Breast epithelium (tissue), 4 donors: ENCODE data around the gene POLG. TPM values are rescaled to one million over a fixed set of nuclear protein-coding genes. Genes with fewer than 3 reads are reported as not detected.
"Not testable (repeated sequence)": the region's sequence is repeated elsewhere in the genome, so short reads cannot be mapped to it uniquely, and the experiment has no call there.

Experiments used
- DNase-seq, 2 donors: peaks; one replicate each; pipeline ENCODE4 v3.0.0-alpha.2; 2019; ENCODE audit warnings: low spot score in 2 of 2
- H3K27ac ChIP-seq, 2 donors: fragments of 200-600 bp; sonication (generic) in 1 of 2; one replicate each; pipeline ENCODE4 v1.5.1; 2016 to 2019; ENCODE audit warnings: mild to moderate bottlenecking in 1 of 2
- H3K27me3 ChIP-seq, 2 donors: fragments of 200-600 bp; sonication (generic) in 1 of 2; one replicate each; pipeline versions ENCODE4 v1.5.1 to v1.6.0; 2017 to 2019; ENCODE audit warnings: control low read depth in 1 of 2, mild to moderate bottlenecking in 1 of 2
- H3K36me3 ChIP-seq: fragments of 200-600 bp; one replicate; pipeline ENCODE4 v1.5.1; 2019
- H3K4me1 ChIP-seq, 2 donors: fragments of 200-600 bp; sonication (generic); one replicate each; pipeline ENCODE4 v1.5.1; 2016 to 2019; ENCODE audit warnings: control low read depth in 1 of 2
- H3K4me3 ChIP-seq, 3 donors: fragments of 200-600 bp; sonication (generic); 1 replicate in 2 of 3; 2 replicates in 1 of 3; pipeline ENCODE4 v1.5.1; 2016 to 2019; ENCODE audit warnings: mild to moderate bottlenecking in 3 of 3, moderate library complexity in 2 of 3
- H3K9me3 ChIP-seq, 2 donors: fragments of 200-600 bp; sonication (generic) in 1 of 2; one replicate each; pipeline ENCODE4 v1.5.1; 2016 to 2019; ENCODE audit warnings: control low read depth in 1 of 2
- POLR2A ChIP-seq: fragments of 450-650 bp; IDR thresholded peaks from one replicate; pipeline ENCODE4 v1.6.1; 2016; ENCODE audit warnings: antibody characterized with exemption, mild to moderate bottlenecking, moderate library complexity
- POLR2AphosphoS5 ChIP-seq, 3 donors: sonication (generic); formaldehyde crosslinking; IDR thresholded peaks; one replicate each; pipeline ENCODE4 v1.6.1; 2017; ENCODE audit warnings: antibody characterized with exemption in 3 of 3
- intact Hi-C: fragments of 100-400 bp; cut with DNase I; formaldehyde crosslinking; loops from one replicate; pipeline ENCODE4 v1.15.1; 2023; ENCODE audit warnings: low total_unique reads
- total RNA-seq, 3 donors: library from RNA; depleted of rRNA; stranded (reverse); fragments of >200 nt; gene quantifications; one replicate each; pipeline ENCODE4 v1.1.0, GENCODE V29; 2016
- TF ChIP-seq, protein P1 (sequence below), 3 donors: fragments of 450-650 bp; IDR thresholded peaks; one replicate each; pipeline ENCODE4 v1.5.1; 2016 to 2017; ENCODE audit warnings: antibody characterized with exemption in 3 of 3, mild to moderate bottlenecking in 3 of 3, moderate library complexity in 3 of 3

POLG gene
- total RNA-seq, 3 donors from 2014 or later = 50.6 to 59.6 (median 53.3) TPM

DNA sequence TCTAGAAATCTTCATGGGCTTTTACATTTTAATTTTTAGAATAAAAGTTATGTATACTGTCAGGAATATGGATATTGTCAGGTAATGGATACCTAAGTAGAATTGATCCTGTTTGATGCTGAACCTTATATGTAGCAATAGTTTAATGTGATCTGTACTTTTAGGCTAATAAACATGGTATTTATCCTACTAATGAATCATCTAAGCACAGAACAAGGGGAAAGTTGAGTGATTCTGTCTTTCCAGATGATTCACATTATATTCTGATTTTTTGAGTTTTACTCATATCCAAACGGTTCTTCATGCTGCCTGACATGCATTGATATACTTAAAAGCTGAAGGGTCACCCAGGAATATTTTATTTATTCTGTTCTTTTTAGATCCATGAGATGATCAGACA is 56.3 kb downstream of the POLG start:
- Histone ChIP-seq H3K4me3 (no peak overlapping the region), H3K4me1 (no peaks in the 10 kb centered on the region), H3K36me3 (no peaks in the 10 kb centered on the region), H3K27me3 (no peaks in the 10 kb centered on the region), H3K27ac (no peak overlapping the region), H3K9me3 (no peaks in the 10 kb centered on the region)
- intact Hi-C loops = no loop called here
- no peak for DNase-seq
- TF ChIP-seq POLR2AphosphoS5 (IDR thresholded peaks at IDR 0.05) = no peak
- TF ChIP-seq POLR2A = no peak
- TF ChIP-seq, protein P1, sequence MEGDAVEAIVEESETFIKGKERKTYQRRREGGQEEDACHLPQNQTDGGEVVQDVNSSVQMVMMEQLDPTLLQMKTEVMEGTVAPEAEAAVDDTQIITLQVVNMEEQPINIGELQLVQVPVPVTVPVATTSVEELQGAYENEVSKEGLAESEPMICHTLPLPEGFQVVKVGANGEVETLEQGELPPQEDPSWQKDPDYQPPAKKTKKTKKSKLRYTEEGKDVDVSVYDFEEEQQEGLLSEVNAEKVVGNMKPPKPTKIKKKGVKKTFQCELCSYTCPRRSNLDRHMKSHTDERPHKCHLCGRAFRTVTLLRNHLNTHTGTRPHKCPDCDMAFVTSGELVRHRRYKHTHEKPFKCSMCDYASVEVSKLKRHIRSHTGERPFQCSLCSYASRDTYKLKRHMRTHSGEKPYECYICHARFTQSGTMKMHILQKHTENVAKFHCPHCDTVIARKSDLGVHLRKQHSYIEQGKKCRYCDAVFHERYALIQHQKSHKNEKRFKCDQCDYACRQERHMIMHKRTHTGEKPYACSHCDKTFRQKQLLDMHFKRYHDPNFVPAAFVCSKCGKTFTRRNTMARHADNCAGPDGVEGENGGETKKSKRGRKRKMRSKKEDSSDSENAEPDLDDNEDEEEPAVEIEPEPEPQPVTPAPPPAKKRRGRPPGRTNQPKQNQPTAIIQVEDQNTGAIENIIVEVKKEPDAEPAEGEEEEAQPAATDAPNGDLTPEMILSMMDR (IDR thresholded peaks at IDR 0.05) = no peak

DNA sequence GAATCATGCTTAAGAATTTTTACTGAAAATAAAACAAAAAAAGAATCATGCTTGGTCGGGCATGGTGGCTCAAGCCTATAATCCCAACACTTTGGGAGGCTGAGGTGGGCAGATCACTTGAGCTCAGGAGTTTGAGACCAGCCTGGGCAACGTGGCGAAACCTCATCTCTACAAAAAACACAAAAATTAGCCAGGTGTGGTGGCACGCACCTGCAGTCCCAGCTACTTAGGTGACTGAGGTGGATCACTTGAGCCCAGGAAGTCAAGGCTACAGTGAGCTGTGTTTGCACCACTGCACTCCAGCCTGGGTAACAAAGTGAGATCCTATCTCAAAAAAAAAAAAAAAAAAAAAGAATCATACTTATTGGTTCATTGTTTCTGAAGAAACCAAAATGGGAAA is 57.3 kb downstream of the POLG start:
- H3K4me1 ChIP-seq, H3K9me3 ChIP-seq, H3K36me3 ChIP-seq, DNase-seq, H3K27ac ChIP-seq, H3K27me3 ChIP-seq, H3K4me3 ChIP-seq, intact Hi-C loops: not testable (repeated sequence)

Other genes starting within 250 kb of the POLG start
- gene ABHD2, start 246.4 kb downstream of the POLG start, total RNA-seq = 10 to 100 TPM; 76.7 to 91.2 (median 80.3) TPM
- not detected for gene RLBP1, start 113.2 kb downstream of the POLG start, total RNA-seq
- 1 to 10 TPM; 7.6 to 9.9 (median 7.9) TPM for gene FANCI, start 90.8 kb downstream of the POLG start, total RNA-seq
- gene RHCG, start 161.8 kb upstream of the POLG start, total RNA-seq = 1 to 10 TPM in 1 of 3 donors, under 1 TPM in 2; 0.16 to 1.5 (median 0.66) TPM
- under 1 TPM in 2 of 3 donors, not detected in 1; 0.15 to 0.16 TPM for gene TICRR, start 240.6 kb upstream of the POLG start, total RNA-seq